IMR-90 (cell line): ENCODE results near the gene IL3RA. TPM values are rescaled to one million over a fixed set of nuclear protein-coding genes. Genes with fewer than 3 reads are reported as not detected.

Experiments
- ATAC-seq: fragments of 200-7000 bp; cut with Tn5 transposase; 2 replicates; pipeline ENCODE4 v1.9.1; 2020; ENCODE audit warnings: low read depth, mild to moderate bottlenecking, moderate library complexity
- BruUV-seq: library from RNA; stranded (reverse); fragments of 400-500 nt; replicated peaks from 2 replicates; lab custom pipeline; 2021; lab: Mats Ljungman, UMichigan
- CTCF ChIA-PET: fragments of 300-600 bp; formaldehyde crosslinking; extraction: SDS; loops from one replicate; lab custom pipeline; 2021; ENCODE audit warnings: antibody characterized with exemption; lab: Yijun Ruan, JAX
- POLR2A ChIA-PET: fragments of 300-600 bp; sonication (Branson Sonifier 250); formaldehyde crosslinking; loops from one replicate; lab custom pipeline; 2022; ENCODE audit warnings: antibody characterized with exemption; ENCODE audit not compliant: unreplicated experiment; lab: Charles Lee
- DNase-seq: peaks from one replicate; pipeline ENCODE4 v3.0.0; 2013
- H2AFZ ChIP-seq: replicated peaks from 2 replicates; pipeline ENCODE3; 2013; ENCODE audit warnings: low read length, mild to moderate bottlenecking; ENCODE audit not compliant: poor library complexity
- H2AK5ac ChIP-seq: 2 replicates; pipeline ENCODE4 v1.6.1; 2013; ENCODE audit warnings: low read depth, low read length, inconsistent platforms
- H2AK9ac ChIP-seq: replicated peaks from 2 replicates; pipeline ENCODE3; 2013; ENCODE audit warnings: mild to moderate bottlenecking, low read depth, low read length, moderate library complexity; ENCODE audit not compliant: poor library complexity
- H2BK120ac ChIP-seq: 2 replicates; pipeline ENCODE4 v1.6.1; 2013; ENCODE audit warnings: low read depth, low read length, inconsistent platforms
- H2BK15ac ChIP-seq: 3 replicates; pipeline ENCODE4 v1.6.1; 2013; ENCODE audit warnings: low read depth, low read length, inconsistent platforms
- H2BK20ac ChIP-seq: 2 replicates; pipeline ENCODE4 v1.6.1; 2013; ENCODE audit warnings: low read depth, mild to moderate bottlenecking, inconsistent platforms, low read length, moderate library complexity
- H2BK5ac ChIP-seq: 2 replicates; pipeline ENCODE4 v1.6.1; 2013; ENCODE audit warnings: mild to moderate bottlenecking, low read depth, low read length, inconsistent platforms; ENCODE audit not compliant: poor library complexity, severe bottlenecking
- H3K14ac ChIP-seq: replicated peaks from 2 replicates; pipeline ENCODE4 v1.6.1; 2013; ENCODE audit warnings: low read depth, low read length, inconsistent platforms
- H3K18ac ChIP-seq: 2 replicates; pipeline ENCODE4 v1.6.1; 2013; ENCODE audit warnings: low read depth, low read length, control low read depth
- H3K23ac ChIP-seq: 2 replicates; pipeline ENCODE4 v1.6.1; 2013; ENCODE audit warnings: low read depth, low read length, inconsistent platforms
- H3K27ac ChIP-seq: 2 replicates; pipeline ENCODE4 v1.5.1; 2013; ENCODE audit warnings: mild to moderate bottlenecking, control low read depth, low read length; ENCODE audit not compliant: insufficient read depth
- H3K27me3 ChIP-seq: 2 replicates; pipeline ENCODE4 v1.6.1; 2013; ENCODE audit warnings: low read length; ENCODE audit not compliant: control insufficient read depth, insufficient read depth
- H3K36me3 ChIP-seq: 2 replicates; pipeline ENCODE4 v1.6.1; 2013; ENCODE audit warnings: low read length, mixed read lengths; ENCODE audit not compliant: control insufficient read depth, insufficient read depth
- H3K4ac ChIP-seq: 2 replicates; pipeline ENCODE4 v1.6.1; 2013; ENCODE audit warnings: low read depth, low read length, inconsistent platforms
- H3K4me1 ChIP-seq: 2 replicates; pipeline ENCODE4 v1.6.1; 2013; ENCODE audit warnings: low read length, mixed read lengths; ENCODE audit not compliant: control insufficient read depth, insufficient read depth
- H3K4me2 ChIP-seq: 2 replicates; pipeline ENCODE4 v1.6.1; 2013; ENCODE audit warnings: low read depth, mild to moderate bottlenecking, control low read depth, low read length, moderate library complexity
- H3K4me3 ChIP-seq: 2 replicates; pipeline ENCODE4 v1.5.1; 2013; ENCODE audit warnings: low read depth, mild to moderate bottlenecking, control low read depth, low read length, moderate library complexity; ENCODE audit not compliant: insufficient read depth
- H3K56ac ChIP-seq: 2 replicates; pipeline ENCODE4 v1.6.1; 2013; ENCODE audit warnings: low read length, inconsistent platforms; ENCODE audit not compliant: insufficient read depth; ENCODE audit errors: extremely low read depth
- H3K79me1 ChIP-seq, 2 experiments: 2 replicates each; pipeline ENCODE4 v1.6.1; 2013; ENCODE audit warnings: low read length in 2 of 2, inconsistent platforms in 1 of 2, low read depth in 1 of 2
- H3K9ac ChIP-seq: 2 replicates; pipeline ENCODE4 v1.6.1; 2013; ENCODE audit warnings: low read depth, low read length, control low read depth
- H3K9me1 ChIP-seq: 2 replicates; pipeline ENCODE4 v1.6.1; 2013; ENCODE audit warnings: low read length, inconsistent platforms; ENCODE audit not compliant: insufficient read depth
- H3K9me3 ChIP-seq: 2 replicates; pipeline ENCODE4 v1.6.1; 2013; ENCODE audit warnings: low read length; ENCODE audit not compliant: control insufficient read depth, insufficient read depth
- H4K20me1 ChIP-seq: 2 replicates; pipeline ENCODE4 v1.6.1; 2013; ENCODE audit warnings: low read length, inconsistent platforms; ENCODE audit not compliant: insufficient read depth
- H4K5ac ChIP-seq: 2 replicates; pipeline ENCODE4 v1.6.1; 2013; ENCODE audit warnings: mild to moderate bottlenecking, low read depth, low read length, control low read depth
- H4K8ac ChIP-seq, 2 experiments: 2 replicates each; pipeline ENCODE4 v1.6.1; 2013; ENCODE audit warnings: low read depth in 2 of 2, low read length in 2 of 2, control low read depth in 1 of 2, inconsistent platforms in 1 of 2
- H4K91ac ChIP-seq: 2 replicates; pipeline ENCODE4 v1.6.1; 2013; ENCODE audit warnings: low read depth, low read length, inconsistent platforms; ENCODE audit not compliant: insufficient read depth
- BHLHE40 ChIP-seq: fragments of 150-350 bp; IDR thresholded peaks from 2 replicates; pipeline ENCODE4 v1.6.1; 2016; ENCODE audit warnings: mild to moderate bottlenecking, low read depth, low read length
- CEBPB ChIP-seq: IDR thresholded peaks from 2 replicates; pipeline ENCODE4 v1.6.1; 2012; ENCODE audit warnings: low read depth, low read length, improper control_type of control experiment
- CHD1 ChIP-seq: IDR thresholded peaks from 2 replicates; pipeline ENCODE4 v1.6.1; 2012; ENCODE audit warnings: low read depth, low read length, improper control_type of control experiment
- ELK1 ChIP-seq: fragments of 150-350 bp; IDR thresholded peaks from 2 replicates; pipeline ENCODE4 v1.6.1; 2016; ENCODE audit warnings: low read depth, mild to moderate bottlenecking, low read length, moderate library complexity, borderline replicate concordance
- FOS ChIP-seq: fragments of 150-350 bp; IDR thresholded peaks from 2 replicates; pipeline ENCODE4 v1.6.1; 2016; ENCODE audit warnings: low read depth, low read length
- MAZ ChIP-seq: IDR thresholded peaks from 2 replicates; pipeline ENCODE4 v1.6.1; 2012; ENCODE audit warnings: low read depth, mild to moderate bottlenecking, low read length, improper control_type of control experiment, moderate library complexity, borderline replicate concordance
- MXI1 ChIP-seq: IDR thresholded peaks from 2 replicates; pipeline ENCODE4 v1.6.1; 2012; ENCODE audit warnings: low read depth, mild to moderate bottlenecking, low read length, moderate library complexity, borderline replicate concordance
- RAD21 ChIP-seq: IDR thresholded peaks from 2 replicates; pipeline ENCODE4 v1.6.1; 2012; ENCODE audit warnings: low read length, improper control_type of control experiment
- RCOR1 ChIP-seq: IDR thresholded peaks from 2 replicates; pipeline ENCODE4 v1.6.1; 2012; ENCODE audit warnings: mild to moderate bottlenecking, low read length, improper control_type of control experiment; ENCODE audit not compliant: insufficient replicate concordance
- RFX5 ChIP-seq: IDR thresholded peaks from 2 replicates; pipeline ENCODE4 v1.8.0; 2012; ENCODE audit warnings: low read depth, mild to moderate bottlenecking, low read length, moderate library complexity
- USF2 ChIP-seq: fragments of 150-350 bp; IDR thresholded peaks from 2 replicates; pipeline ENCODE4 v1.6.1; 2017; ENCODE audit warnings: mild to moderate bottlenecking, antibody characterized with exemption, low read length, low read depth
- dilution Hi-C: fragments of 300-500 bp; cut with HindIII; formaldehyde crosslinking; loops from one replicate; pipeline ENCODE4 v1.14.3; 2018; ENCODE audit warnings: low sequenced_read_pairs; ENCODE audit not compliant: unreplicated experiment
- in situ Hi-C: fragments of 300-500 bp; cut with MboI; formaldehyde crosslinking; loops from 3 replicates; pipeline ENCODE4 v1.14.3; 2019; ENCODE audit warnings: low sequenced_read_pairs, inconsistent platforms, mixed read lengths
- intact Hi-C: fragments of 100-400 bp; cut with micrococcal nuclease; formaldehyde crosslinking; loops from 2 replicates; pipeline ENCODE4 v1.10.0; 2022
- polyA plus RNA-seq, 3 experiments: library from polyadenylated mRNA; depleted of rRNA; stranded (reverse); fragments of >200 nt; gene quantifications; 2 replicates each; pipeline ENCODE4 v1.2.3, GENCODE V29; 2012; ENCODE audit warnings: low replicate concordance in 1 of 3
- total RNA-seq: library from RNA; depleted of rRNA; stranded (reverse); fragments of >200 nt; gene quantifications from 2 replicates; pipeline ENCODE4 v1.2.3, GENCODE V29; 2012

Gene IL3RA
- total and polyA plus RNA-seq, 2 of the 4 experiments (the other 2 are of a cell fraction), result not detected

GRCh38 chrX:1407035-1407434, 70.5 kb downstream of the IL3RA start:
- Histone ChIP-seq H3K56ac (no peak overlapping the region), H3K9me1 (no peaks in the 10 kb centered on the region), H4K91ac (no peak overlapping the region), H2AK5ac (no peak overlapping the region), H3K23ac (no peak overlapping the region), H3K9ac (no peak overlapping the region), H4K8ac (no peak overlapping the region), H3K4me2 (no peak overlapping the region), H4K20me1 (no peaks in the 10 kb centered on the region), H2BK120ac (no peak overlapping the region), H3K14ac (no peak overlapping the region), H2BK20ac (no peak overlapping the region), H3K4ac (no peak overlapping the region), H3K18ac (no peak overlapping the region), H2AK9ac (no peak overlapping the region), H2BK15ac (no peak overlapping the region), H3K4me3 (no peak overlapping the region), H3K4me1 (no peaks in the 10 kb centered on the region), H2BK5ac (peak overlapping the region; percentile 50), H2AFZ (no peak overlapping the region), H4K5ac (no peak overlapping the region), H3K27ac (no peak overlapping the region), H3K9me3 (no peaks in the 10 kb centered on the region), H3K79me1 (peaks cover 0 to 4% of the 10 kb centered on the region in 2 experiments; a peak in 2 of 4 replicates), H3K27me3 (no peaks in the 10 kb centered on the region), H3K36me3 (peaks cover 28% of the 10 kb centered on the region)
- ATAC-seq (no peak), DNase-seq (no peak)
- in situ Hi-C loops, result no loop called here
- dilution Hi-C loops, result no loop called here
- TF ChIP-seq USF2, result no peak
- TF ChIP-seq MAZ, result no peak
- TF ChIP-seq RCOR1, result no peak
- no peak for TF ChIP-seq CHD1
- no peak for TF ChIP-seq RAD21
- TF ChIP-seq MXI1, result no peak
- TF ChIP-seq ELK1, result no peak
- no peak for TF ChIP-seq RFX5
- no peak for TF ChIP-seq BHLHE40
- TF ChIP-seq FOS, result no peak
- TF ChIP-seq CEBPB, result no peak
- intact Hi-C loops, result no loop called here
- no TSS peak for BruUV-seq
- ChIA-PET POLR2A (no interaction called here), CTCF (no interaction called here)
